ENCODE measurements around the gene PRMT5. TPM values are rescaled to one million over a fixed set of nuclear protein-coding genes. Genes with fewer than 3 reads are reported as not detected.

PRMT5 gene
- total RNA-seq, 2 experiments from 2014 or later, result 107 to 116 TPM

- ChIA-PET CTCF (interaction anchor here (1.0 to 2.7 kb wide), 2 partner anchors 60 to 151 kb away, joined by 3 to 12 read pairs; no protein-coding TSS in a partner anchor), POLR2A (interaction anchor here (1.2 kb wide), 1 partner anchor 23 kb away, joined by 3 read pairs; no protein-coding TSS in a partner anchor)
- peaks cover 53% of the 10 kb centered on the region for H3K36me3 Mint-ChIP-seq (ENCODE audit: low read depth)
- TF ChIP-seq CTCF (IDR thresholded peaks at IDR 0.05), result no peak
- H3K27ac Mint-ChIP-seq, result no peak overlapping the region
- intact Hi-C loops (cut with micrococcal nuclease), result no loop called here
- DNase-seq (no peak), ATAC-seq (no peak)
- no peak overlapping the region for H3K4me3 Mint-ChIP-seq
- H3K4me1 Mint-ChIP-seq (ENCODE audit: low read depth), result peaks cover 19% of the 10 kb centered on the region
- no peaks in the 10 kb centered on the region for H3K27me3 Mint-ChIP-seq
- H3K9me3 Mint-ChIP-seq, result no peaks in the 10 kb centered on the region
These were observed 2.9 kb downstream of the PRMT5 start for GRCh38 chr14:22926316-22926715.

GRCh38 chr14:22925513-22925912 is 3.7 kb downstream of the PRMT5 start:
- POLR2A ChIA-PET, result no interaction called here
- Mint-ChIP-seq H3K4me3 (no peak overlapping the region), H3K9me3 (no peaks in the 10 kb centered on the region), H3K36me3 (ENCODE audit: low read depth) (peaks cover 58% of the 10 kb centered on the region), H3K27me3 (no peaks in the 10 kb centered on the region), H3K27ac (no peak overlapping the region), H3K4me1 (ENCODE audit: low read depth) (peaks cover 19% of the 10 kb centered on the region)
- ATAC-seq (no peak), DNase-seq (no peak)
- CTCF ChIA-PET, result interaction anchor here (0.6 to 1.0 kb wide), 2 partner anchors 134 to 151 kb away, joined by 3 read pairs; no protein-coding TSS in a partner anchor
- intact Hi-C loops (cut with micrococcal nuclease), result no loop called here
- TF ChIP-seq CTCF (IDR thresholded peaks at IDR 0.05), result no peak

DNA sequence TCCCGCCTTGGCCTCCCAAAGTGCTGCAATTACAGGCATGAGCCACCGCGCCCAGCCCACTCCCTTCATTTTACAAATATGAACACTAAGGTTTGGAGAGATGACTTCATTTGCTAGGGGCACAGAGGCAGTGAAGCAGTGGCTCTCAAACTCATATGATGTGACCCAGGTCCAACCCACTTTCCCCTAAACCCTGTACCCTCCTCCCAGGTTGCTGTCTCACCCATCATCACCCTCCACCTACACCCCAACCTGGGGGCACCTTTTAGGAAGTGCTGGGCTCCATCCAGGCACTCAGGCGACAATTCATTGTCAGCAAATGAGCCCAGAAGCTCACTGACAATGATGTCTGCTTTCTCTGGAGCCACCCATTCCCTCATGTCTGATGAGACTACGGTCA is 5.4 kb downstream of the PRMT5 start:
- CTCF ChIA-PET, result interaction anchor here (1.0 to 1.7 kb wide), 3 partner anchors 51 to 153 kb away, joined by 3 to 5 read pairs (median 3); partner anchors contain the start of gene CDH24
- no peaks in the 10 kb centered on the region for H3K9me3 Mint-ChIP-seq
- DNase-seq, result no peak
- POLR2A ChIA-PET, result interaction anchor here (1.0 kb wide), 1 partner anchor 363 kb away, joined by 4 read pairs; no protein-coding TSS in a partner anchor
- no peak overlapping the region for H3K27ac Mint-ChIP-seq
- no peaks in the 10 kb centered on the region for H3K27me3 Mint-ChIP-seq
- peaks cover 73% of the 10 kb centered on the region for H3K36me3 Mint-ChIP-seq (ENCODE audit: low read depth)
- ATAC-seq, result no peak
- intact Hi-C loops (cut with micrococcal nuclease), result no loop called here
- no peak overlapping the region for H3K4me3 Mint-ChIP-seq
- H3K4me1 Mint-ChIP-seq (ENCODE audit: low read depth), result peaks cover 28% of the 10 kb centered on the region
- no peak for TF ChIP-seq CTCF (IDR thresholded peaks at IDR 0.05)

- no peak for TF ChIP-seq CTCF (IDR thresholded peaks at IDR 0.05)
- H3K4me3 Mint-ChIP-seq, result no peak overlapping the region
- no peak overlapping the region for H3K27ac Mint-ChIP-seq
- ChIA-PET CTCF (no interaction called here), POLR2A (interaction anchor here (1.6 kb wide), 1 partner anchor 85 kb away, joined by 4 read pairs; no protein-coding TSS in a partner anchor)
- H3K4me1 Mint-ChIP-seq (ENCODE audit: low read depth), result peaks cover 25% of the 10 kb centered on the region
- H3K36me3 Mint-ChIP-seq (ENCODE audit: low read depth), result peaks cover 76% of the 10 kb centered on the region
- H3K9me3 Mint-ChIP-seq, result no peaks in the 10 kb centered on the region
- ATAC-seq, result no peak
- no peaks in the 10 kb centered on the region for H3K27me3 Mint-ChIP-seq
- intact Hi-C loops (cut with micrococcal nuclease), result no loop called here
- no peak for DNase-seq
These were observed 6.9 kb downstream of the PRMT5 start for GRCh38 chr14:22922294-22922693.

GRCh38 chr14:22920697-22921096 is 8.5 kb downstream of the PRMT5 start:
- H3K4me3 Mint-ChIP-seq, result no peak overlapping the region
- H3K9me3 Mint-ChIP-seq, result no peaks in the 10 kb centered on the region
- no peak for DNase-seq
- H3K27me3 Mint-ChIP-seq, result no peaks in the 10 kb centered on the region
- no peak for TF ChIP-seq CTCF (IDR thresholded peaks at IDR 0.05)
- ChIA-PET CTCF (interaction anchor here (1.2 to 4.0 kb wide), 7 partner anchors 9 to 350 kb away, joined by 3 to 46 read pairs (median 6); partner anchors contain the start of gene PRMT5), POLR2A (interaction anchor here (0.6 to 4.0 kb wide), 2 partner anchors 8 to 18 kb away, joined by 3 to 50 read pairs; partner anchors contain the start of gene PRMT5)
- intact Hi-C loops (cut with micrococcal nuclease), result no loop called here
- H3K4me1 Mint-ChIP-seq (ENCODE audit: low read depth), result peaks cover 29% of the 10 kb centered on the region
- no peak for ATAC-seq
- no peak overlapping the region for H3K27ac Mint-ChIP-seq
- peaks cover 69% of the 10 kb centered on the region for H3K36me3 Mint-ChIP-seq (ENCODE audit: low read depth)

Data from activated CD8-positive, alpha-beta T cell treated with anti-CD3 and anti-CD28 coated beads for 36 hours (primary cell).